Hepatocyte (in vitro differentiated cells): ENCODE results near the gene TM4SF1. TPM values are rescaled to one million over a fixed set of nuclear protein-coding genes. Genes with fewer than 3 reads are reported as not detected.

ENCODE experiments used
- DNase-seq: peaks from one replicate; pipeline ENCODE4 v3.0.0-alpha.2; 2016; ENCODE audit warnings: low spot score
- H2AFZ ChIP-seq: fragments of 200-600 bp; sonication (generic); 2 replicates; pipeline ENCODE4 v1.6.0; 2016; ENCODE audit warnings: antibody characterized with exemption, mild to moderate bottlenecking
- H3K27ac ChIP-seq: fragments of 200-600 bp; sonication (generic); 2 replicates; pipeline ENCODE4 v1.5.1; 2016; ENCODE audit warnings: mild to moderate bottlenecking
- H3K27me3 ChIP-seq: fragments of 200-600 bp; sonication (generic); 2 replicates; pipeline ENCODE4 v1.6.1; 2016
- H3K36me3 ChIP-seq: fragments of 200-600 bp; sonication (generic); replicated peaks from 2 replicates; pipeline ENCODE4 v1.5.1; 2016; ENCODE audit warnings: low read depth; ENCODE audit not compliant: insufficient read depth
- H3K4me1 ChIP-seq: fragments of 200-600 bp; sonication (generic); 2 replicates; pipeline ENCODE4 v1.5.1; 2016; ENCODE audit warnings: mild to moderate bottlenecking, moderate library complexity; ENCODE audit not compliant: insufficient read depth
- H3K4me2 ChIP-seq: fragments of 200-600 bp; sonication (generic); 2 replicates; pipeline ENCODE4 v1.6.0; 2016
- H3K4me3 ChIP-seq: fragments of 200-600 bp; sonication (generic); 2 replicates; pipeline ENCODE4 v1.5.1; 2016; ENCODE audit warnings: mild to moderate bottlenecking
- H3K79me2 ChIP-seq: fragments of 200-600 bp; sonication (generic); 2 replicates; pipeline ENCODE4 v1.6.0; 2017; ENCODE audit warnings: mild to moderate bottlenecking
- H3K9me2 ChIP-seq: fragments of 200-600 bp; sonication (generic); replicated peaks from 2 replicates; pipeline ENCODE4 v1.6.0; 2017; ENCODE audit warnings: mild to moderate bottlenecking; ENCODE audit not compliant: insufficient read depth
- H3K9me3 ChIP-seq: fragments of 200-600 bp; sonication (generic); 2 replicates; pipeline ENCODE4 v1.5.1; 2016; ENCODE audit warnings: low read depth, mild to moderate bottlenecking
- H4K20me1 ChIP-seq: fragments of 200-600 bp; sonication (generic); 2 replicates; pipeline ENCODE4 v1.6.0; 2016; ENCODE audit warnings: mild to moderate bottlenecking; ENCODE audit not compliant: insufficient read depth, poor library complexity, severe bottlenecking
- EZH2 ChIP-seq: fragments of 200-600 bp; sonication (generic); IDR thresholded peaks from 2 replicates; pipeline ENCODE4 v1.6.1; 2016; ENCODE audit warnings: antibody characterized with exemption, mild to moderate bottlenecking, borderline replicate concordance
- EZH2phosphoT487 ChIP-seq: fragments of 200-600 bp; sonication (generic); IDR thresholded peaks from one replicate; pipeline ENCODE4 v1.6.1; 2018; ENCODE audit warnings: antibody characterized with exemption, mild to moderate bottlenecking, low read depth, moderate library complexity; ENCODE audit not compliant: unreplicated experiment, severe bottlenecking
- WGBS: methylation state at CpG from one replicate; pipeline ENCODE4 v1.1.6; 2016; ENCODE audit warnings: low lambda C conversion rate; ENCODE audit errors: missing lambda C conversion rate; 5-methylcytosine and 5-hydroxymethylcytosine counted together
- polyA plus RNA-seq: library from polyadenylated mRNA; unstranded; fragments of >200 nt; fragmentation: Nextera tagmentation; extraction: Ambion mirVana; gene quantifications from 2 replicates; pipeline ENCODE4 v1.2.1, GENCODE V29; 2016
- total RNA-seq: library from RNA; depleted of rRNA; stranded (reverse); fragments of >200 nt; gene quantifications from 2 replicates; pipeline ENCODE4 v1.2.3, GENCODE V29; 2014
- TF ChIP-seq, protein P1 (sequence below): fragments of 200-600 bp; sonication (generic); IDR thresholded peaks from 2 replicates; pipeline ENCODE4 v1.5.1; 2016; ENCODE audit warnings: antibody characterized with exemption, mild to moderate bottlenecking; ENCODE audit not compliant: poor library complexity

Gene TM4SF1
- total and polyA plus RNA-seq, 2 experiments from 2014 or later = 166 to 179 TPM

DNA sequence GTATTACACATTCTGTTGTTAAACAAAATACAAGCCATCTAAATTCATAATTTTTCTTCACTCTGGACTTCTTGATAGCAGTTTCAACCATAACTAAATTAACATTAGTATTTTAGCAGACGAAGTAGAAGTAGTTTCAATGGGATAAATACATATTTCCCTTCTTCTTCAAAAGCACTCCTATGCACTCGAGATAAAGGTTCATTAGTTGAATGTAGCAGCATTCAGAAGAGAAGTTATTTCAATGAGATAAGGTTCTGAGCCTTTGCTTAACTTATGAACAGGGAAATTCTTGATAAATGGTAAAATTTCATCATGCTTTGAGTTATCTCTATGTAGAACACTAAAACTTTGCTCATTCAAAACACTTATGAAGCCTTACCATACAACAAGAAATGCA lies 55.8 kb downstream of the TM4SF1 start:
- no peak for DNase-seq
- no peaks in the 10 kb centered on the region for H3K36me3 ChIP-seq
- H3K4me2 ChIP-seq = no peak overlapping the region
- H2AFZ ChIP-seq = no peak overlapping the region
- H3K79me2 ChIP-seq = no peaks in the 10 kb centered on the region
- WGBS = 70% methylated on average over 2 of the region's 2 CpGs
- no peak overlapping the region for H3K4me3 ChIP-seq
- H3K9me2 ChIP-seq = no peaks in the 10 kb centered on the region
- H3K27me3 ChIP-seq = no peaks in the 10 kb centered on the region
- no peaks in the 10 kb centered on the region for H3K9me3 ChIP-seq
- H3K27ac ChIP-seq = no peak overlapping the region
- H3K4me1 ChIP-seq = peaks cover 6% of the 10 kb centered on the region
- H4K20me1 ChIP-seq = no peaks in the 10 kb centered on the region
- TF ChIP-seq EZH2phosphoT487 (no peak), EZH2 (no peak)
- TF ChIP-seq, protein P1, sequence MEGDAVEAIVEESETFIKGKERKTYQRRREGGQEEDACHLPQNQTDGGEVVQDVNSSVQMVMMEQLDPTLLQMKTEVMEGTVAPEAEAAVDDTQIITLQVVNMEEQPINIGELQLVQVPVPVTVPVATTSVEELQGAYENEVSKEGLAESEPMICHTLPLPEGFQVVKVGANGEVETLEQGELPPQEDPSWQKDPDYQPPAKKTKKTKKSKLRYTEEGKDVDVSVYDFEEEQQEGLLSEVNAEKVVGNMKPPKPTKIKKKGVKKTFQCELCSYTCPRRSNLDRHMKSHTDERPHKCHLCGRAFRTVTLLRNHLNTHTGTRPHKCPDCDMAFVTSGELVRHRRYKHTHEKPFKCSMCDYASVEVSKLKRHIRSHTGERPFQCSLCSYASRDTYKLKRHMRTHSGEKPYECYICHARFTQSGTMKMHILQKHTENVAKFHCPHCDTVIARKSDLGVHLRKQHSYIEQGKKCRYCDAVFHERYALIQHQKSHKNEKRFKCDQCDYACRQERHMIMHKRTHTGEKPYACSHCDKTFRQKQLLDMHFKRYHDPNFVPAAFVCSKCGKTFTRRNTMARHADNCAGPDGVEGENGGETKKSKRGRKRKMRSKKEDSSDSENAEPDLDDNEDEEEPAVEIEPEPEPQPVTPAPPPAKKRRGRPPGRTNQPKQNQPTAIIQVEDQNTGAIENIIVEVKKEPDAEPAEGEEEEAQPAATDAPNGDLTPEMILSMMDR = no peak

DNA sequence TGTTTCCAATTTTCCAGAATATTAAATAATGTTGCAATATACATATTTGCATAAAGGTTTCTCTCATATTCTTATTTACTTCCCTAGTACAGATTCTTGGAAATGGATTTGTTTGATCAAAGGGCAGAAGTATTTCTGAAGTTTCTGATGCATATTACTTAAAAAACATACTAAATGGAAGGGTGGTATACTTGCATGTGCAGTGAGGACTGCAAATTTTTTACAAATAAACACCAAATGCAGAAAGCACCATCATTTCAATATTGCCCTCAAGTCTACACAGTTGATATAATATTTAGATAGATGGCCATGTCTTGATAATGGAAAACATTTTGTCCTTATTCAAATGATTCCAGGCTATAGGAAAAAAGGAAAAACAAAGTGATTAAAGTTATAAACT lies 56.3 kb downstream of the TM4SF1 start:
- no peak for DNase-seq
- no peak overlapping the region for H3K4me3 ChIP-seq
- H3K4me2 ChIP-seq = no peak overlapping the region
- H4K20me1 ChIP-seq = no peaks in the 10 kb centered on the region
- H3K9me3 ChIP-seq = no peaks in the 10 kb centered on the region
- no peaks in the 10 kb centered on the region for H3K79me2 ChIP-seq
- H3K36me3 ChIP-seq = no peaks in the 10 kb centered on the region
- TF ChIP-seq EZH2 = no peak
- TF ChIP-seq, protein P1 = no peak
- TF ChIP-seq EZH2phosphoT487 = no peak
- no peaks in the 10 kb centered on the region for H3K9me2 ChIP-seq
- H2AFZ ChIP-seq = no peak overlapping the region
- no peaks in the 10 kb centered on the region for H3K27me3 ChIP-seq
- no peak overlapping the region for H3K27ac ChIP-seq
- H3K4me1 ChIP-seq = peaks cover 11% of the 10 kb centered on the region

DNA sequence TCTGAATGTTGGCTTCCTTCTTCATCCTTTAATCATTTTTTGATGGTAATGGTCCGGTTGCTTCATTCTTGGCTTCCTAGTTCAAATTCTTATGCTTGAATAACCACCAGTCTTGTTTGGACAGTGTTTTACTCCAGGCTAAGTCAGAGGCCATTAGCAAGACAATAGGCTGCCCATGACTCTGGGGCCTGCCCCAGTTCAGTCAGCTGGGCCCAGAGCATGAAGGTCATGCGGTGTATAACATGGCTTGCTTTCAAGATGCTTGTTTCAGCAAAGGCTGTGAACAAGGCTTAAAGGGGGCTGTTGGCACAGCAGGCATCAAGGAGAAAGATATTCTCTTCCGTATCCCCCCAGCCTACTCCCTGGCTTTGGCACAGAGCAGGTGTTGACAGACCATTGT lies 57.7 kb downstream of the TM4SF1 start:
- no peak for DNase-seq
- Histone ChIP-seq H2AFZ (no peak overlapping the region), H3K79me2 (no peaks in the 10 kb centered on the region), H4K20me1 (no peaks in the 10 kb centered on the region), H3K9me3 (no peaks in the 10 kb centered on the region), H3K27me3 (no peaks in the 10 kb centered on the region), H3K27ac (no peak overlapping the region), H3K4me1 (peaks cover 14% of the 10 kb centered on the region), H3K36me3 (no peaks in the 10 kb centered on the region), H3K4me3 (no peak overlapping the region), H3K4me2 (no peak overlapping the region), H3K9me2 (no peaks in the 10 kb centered on the region)
- WGBS = 91% methylated on average over 3 of the region's 3 CpGs
- TF ChIP-seq EZH2phosphoT487 (no peak), EZH2 (no peak)
- TF ChIP-seq, protein P1 = no peak

Other genes with a start within 250 kb of the TM4SF1 start
- gene HPS3, start 248.0 kb downstream of the TM4SF1 start, total RNA-seq = 17.6 and 24.2 TPM in 2 replicates
- 14.1 and 14.2 TPM in 2 replicates for gene HPS3, start 248.0 kb downstream of the TM4SF1 start, polyA plus RNA-seq
- 22.3 and 26.4 TPM in 2 replicates for gene CP, start 155.8 kb downstream of the TM4SF1 start, total RNA-seq
- gene CP, start 155.8 kb downstream of the TM4SF1 start, polyA plus RNA-seq = 6.5 and 12.5 TPM in 2 replicates
- 1.7 and 3.7 TPM in 2 replicates for gene TM4SF18, start 44.0 kb downstream of the TM4SF1 start, total RNA-seq
- gene TM4SF18, start 44.0 kb downstream of the TM4SF1 start, polyA plus RNA-seq = 1.5 and 2.1 TPM in 2 replicates
- 763 and 899 TPM in 2 replicates for gene TM4SF4, start 97.0 kb upstream of the TM4SF1 start, total RNA-seq
- gene TM4SF4, start 97.0 kb upstream of the TM4SF1 start, polyA plus RNA-seq = 366 and 434 TPM in 2 replicates